HG03135 (cell line): Measurements from ENCODE around the gene CLEC3B.
"Not testable (repeated sequence)": the region's sequence is repeated elsewhere in the genome, so short reads cannot be mapped to it uniquely, and the experiment has no call there.

Experiments used
- ATAC-seq: cut with Tn5 transposase; IDR thresholded peaks from one replicate; pipeline ENCODE4 v1.9.1; 2021; ENCODE audit warnings: mild to moderate bottlenecking, moderate library complexity; ENCODE audit not compliant: unreplicated experiment

CLEC3B gene

DNA sequence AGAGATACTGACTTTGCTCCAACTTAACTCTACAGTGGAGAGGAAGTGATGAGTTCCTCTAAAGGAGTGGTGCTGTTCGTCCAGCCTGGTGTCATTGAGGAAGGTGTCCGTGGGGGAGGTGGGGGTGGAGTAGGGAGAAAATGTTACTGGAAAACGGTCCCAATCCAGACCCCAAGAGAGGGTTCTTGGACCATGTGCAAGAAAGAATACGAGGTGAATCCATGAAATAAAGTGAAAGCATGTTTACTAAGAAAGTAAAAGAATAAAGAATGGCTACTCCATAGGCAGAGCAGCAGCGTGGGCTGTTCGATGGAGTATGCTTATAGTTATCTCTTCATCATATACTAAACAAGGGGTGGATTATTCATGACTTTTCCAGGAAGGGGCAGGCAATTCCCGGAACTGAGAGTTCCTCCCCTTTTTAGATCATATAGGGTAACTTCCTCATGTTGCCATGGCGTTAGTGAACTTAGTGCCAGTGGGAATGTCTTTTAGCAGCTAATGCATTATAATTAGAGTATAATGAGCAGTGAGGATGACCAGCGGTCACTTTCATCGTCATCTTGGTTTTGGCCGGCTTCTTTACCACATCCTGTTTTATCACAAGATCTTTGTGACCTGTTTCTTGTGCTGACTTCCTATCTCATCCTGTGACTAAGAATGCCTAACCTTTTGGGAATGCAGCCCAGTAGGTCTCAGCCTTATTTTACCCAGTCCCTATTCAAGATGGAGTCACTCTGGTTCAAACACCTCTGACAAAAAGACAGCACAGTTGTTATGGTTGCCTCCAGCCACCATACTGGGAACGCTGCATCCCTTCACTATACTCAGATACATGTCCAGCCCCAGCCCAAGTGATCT is 38.6 kb downstream of the CLEC3B start:
- ATAC-seq, result no peak

DNA sequence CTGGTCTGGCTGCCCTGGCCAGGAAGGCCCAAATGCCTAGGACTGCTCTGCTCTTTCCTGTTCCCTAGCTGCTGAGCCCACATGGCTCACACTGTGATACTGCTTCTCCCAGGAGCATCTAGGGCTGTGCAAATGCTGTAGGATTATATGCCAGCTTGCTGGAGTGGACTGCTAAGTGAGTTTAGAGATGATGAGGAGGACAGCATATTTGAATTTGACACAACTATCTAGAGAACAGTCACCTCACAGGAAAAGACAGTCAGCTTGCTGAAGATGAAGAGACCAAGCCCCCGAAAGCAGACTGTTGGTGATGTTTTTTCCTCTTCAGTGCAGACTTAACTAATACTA is 39.2 kb downstream of the CLEC3B start:
- ATAC-seq, result no peak

DNA sequence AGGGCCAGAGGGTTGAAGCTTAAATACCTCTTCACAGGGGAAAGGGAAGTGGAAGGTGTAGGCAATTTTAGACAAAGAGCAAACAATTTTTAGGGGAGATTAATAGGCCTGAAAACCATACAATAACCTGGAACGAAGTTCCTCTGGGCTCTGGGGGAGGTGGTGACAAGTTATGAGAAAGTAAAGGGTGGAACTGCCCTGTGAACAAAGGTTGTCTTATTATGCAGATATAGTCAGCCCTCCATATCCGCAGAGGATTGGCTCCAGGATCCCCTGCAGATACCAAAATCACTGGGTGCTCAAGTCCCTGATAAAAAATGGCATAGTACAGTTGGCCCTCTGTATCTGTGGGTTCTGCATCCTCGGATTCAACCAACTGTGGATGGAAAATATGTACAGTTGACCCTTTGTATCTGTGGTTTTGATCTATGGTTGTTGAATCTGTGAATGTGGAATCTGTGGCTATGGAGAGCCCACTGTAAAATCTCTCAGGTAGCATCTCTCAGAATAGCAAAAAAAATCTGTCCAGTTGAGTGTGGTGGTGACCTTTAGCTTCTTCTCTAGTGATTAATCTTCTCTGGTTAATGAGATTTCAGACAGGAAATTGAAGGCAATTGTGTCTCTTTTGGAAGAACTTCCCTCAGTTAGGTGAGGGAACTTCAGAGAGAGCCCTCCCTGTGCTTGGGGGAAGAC is 40.2 kb downstream of the CLEC3B start:
- no peak for ATAC-seq

DNA sequence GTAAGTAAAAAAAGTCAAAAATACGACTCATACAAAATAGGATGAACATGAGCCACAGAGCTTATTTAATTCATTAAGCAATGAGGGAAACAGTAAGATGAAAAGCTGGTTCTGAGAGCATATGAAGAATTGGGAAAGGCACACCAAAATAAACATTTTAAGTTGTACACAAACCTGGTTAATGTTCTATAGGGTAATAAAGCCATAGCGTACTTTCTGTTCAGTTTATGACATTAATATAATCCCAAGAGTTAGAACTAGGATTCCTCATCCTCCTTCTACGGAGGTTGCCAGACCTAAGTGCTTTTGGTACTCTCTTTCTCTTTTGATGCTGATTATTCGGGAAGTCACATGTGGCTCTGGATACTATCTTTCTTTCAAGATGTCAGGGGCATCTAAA is 41.4 kb downstream of the CLEC3B start:
- no peak for ATAC-seq

DNA sequence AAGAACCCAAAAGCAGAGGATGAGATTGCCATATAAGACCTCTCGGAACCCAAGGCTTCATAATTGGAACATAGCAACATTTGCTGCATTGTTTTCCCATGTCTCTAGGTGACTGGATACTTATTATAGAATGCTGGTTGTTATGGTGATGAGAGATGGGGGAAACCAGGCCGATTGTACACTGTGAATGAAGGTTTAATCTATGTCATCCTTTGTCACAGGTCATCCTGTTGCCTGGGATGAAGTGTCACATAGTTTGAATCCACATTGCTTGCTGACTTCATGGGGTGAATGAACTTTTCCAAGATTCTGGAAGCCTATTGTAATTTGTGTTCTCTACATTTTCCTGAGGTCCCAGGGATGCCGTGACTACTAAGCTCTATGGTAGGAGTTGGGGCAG is 41.8 kb downstream of the CLEC3B start:
- no peak for ATAC-seq

DNA sequence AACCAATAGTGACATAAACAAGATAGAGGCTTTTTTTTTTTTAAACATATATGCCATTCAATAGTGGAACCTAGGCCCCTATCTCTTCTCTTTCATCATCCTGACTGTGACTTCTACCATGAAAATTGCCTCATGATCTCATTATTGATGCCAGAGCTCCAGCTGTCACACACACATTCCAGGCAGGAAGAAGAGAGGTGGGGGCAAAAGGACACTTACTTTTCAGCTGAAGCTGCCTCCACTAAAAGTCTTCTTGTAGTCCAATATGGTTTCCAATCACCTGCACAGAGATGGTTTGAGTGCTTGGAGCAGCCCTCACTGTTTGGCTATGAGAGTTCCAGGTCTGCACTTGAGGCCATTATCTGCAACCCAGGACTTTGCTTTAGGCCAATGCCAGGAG is 45.0 kb downstream of the CLEC3B start:
- no peak for ATAC-seq

DNA sequence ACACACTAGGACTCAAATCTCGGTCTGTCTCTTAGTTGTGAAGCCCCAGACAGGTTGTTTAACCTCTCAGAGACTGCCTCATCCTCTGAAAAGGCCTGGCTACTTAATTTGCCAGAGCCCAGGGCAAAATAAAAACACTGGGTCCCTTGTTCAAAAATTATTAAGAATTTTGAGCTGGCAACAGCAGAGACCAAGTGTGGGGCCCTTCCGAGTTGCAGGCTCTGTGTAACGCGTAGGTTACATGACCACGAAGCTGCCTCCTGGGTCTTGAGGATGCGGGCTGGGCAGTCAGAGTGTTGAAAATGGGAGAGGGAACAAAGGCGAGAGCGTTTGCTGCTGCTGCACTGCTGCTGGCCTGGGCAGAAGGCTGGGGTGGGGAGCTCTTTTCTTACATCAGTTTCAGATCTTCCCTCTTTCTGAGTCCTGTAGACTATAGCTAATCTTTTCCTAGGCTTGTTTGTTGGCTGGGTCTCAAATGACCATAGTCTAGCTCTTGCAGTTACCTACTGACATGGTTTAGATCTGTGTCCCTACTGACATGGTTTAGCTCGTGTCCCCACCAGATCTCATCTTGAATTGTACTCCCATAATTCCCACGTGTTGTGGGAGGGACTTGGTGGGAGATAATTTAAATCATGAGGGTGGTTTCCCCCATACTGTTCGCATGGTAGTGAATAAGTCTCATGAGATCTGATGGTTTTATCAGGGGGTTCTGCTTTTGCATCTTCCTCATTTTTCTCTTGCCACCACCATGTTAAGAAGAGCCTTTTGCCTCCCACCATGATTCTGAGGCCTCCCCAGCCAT is 49.9 kb downstream of the CLEC3B start:
- no peak for ATAC-seq

DNA sequence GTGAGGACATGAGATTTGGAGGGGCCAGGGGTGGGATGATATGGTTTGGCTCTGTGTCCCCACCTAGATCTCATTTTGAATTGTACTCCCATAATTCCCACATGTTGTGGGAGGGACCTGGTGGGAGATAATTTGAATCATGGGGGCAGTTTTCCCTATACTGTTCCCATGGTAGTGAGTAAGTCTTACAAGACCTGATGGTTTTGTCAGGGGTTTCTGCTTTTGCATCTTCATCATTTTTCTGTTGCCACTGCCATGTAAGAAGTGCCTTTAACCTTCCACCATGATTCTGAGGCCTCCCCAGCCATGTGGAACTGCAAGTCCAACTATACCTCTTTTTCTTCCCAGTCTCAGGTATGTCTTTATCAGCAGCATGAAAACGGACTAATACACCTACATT is 52.2 kb downstream of the CLEC3B start:
- ATAC-seq, result not testable (repeated sequence)

DNA sequence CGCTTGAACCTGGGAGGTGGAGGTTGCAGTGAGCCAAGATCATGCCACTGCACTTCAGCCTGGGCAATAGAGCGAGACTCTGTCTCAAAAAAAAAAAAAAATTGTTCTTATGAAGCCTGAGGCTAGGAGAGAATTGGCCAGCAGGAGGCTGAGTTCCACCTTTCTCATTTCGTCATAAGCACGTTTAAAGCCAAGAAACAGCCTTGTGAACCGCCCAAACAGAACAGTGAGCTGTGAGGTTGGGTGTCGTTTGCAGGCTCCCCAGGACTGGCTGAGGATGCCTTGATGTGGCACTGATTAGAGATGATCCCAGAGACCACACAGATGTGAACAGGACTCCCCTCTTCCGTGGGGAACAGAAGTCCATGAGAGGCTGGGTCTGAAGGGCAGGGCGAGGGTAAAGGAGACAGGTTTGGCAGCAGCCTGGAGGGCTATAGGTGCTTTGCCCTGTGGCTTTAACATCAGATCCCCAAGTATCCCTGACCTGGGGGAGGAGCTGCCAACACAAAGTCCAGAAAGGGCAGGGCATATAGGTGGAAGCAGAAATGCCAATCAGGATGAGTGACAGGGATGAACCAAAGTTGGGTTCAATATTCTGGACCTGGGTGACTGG is 52.9 kb downstream of the CLEC3B start:
- ATAC-seq, result no peak

DNA sequence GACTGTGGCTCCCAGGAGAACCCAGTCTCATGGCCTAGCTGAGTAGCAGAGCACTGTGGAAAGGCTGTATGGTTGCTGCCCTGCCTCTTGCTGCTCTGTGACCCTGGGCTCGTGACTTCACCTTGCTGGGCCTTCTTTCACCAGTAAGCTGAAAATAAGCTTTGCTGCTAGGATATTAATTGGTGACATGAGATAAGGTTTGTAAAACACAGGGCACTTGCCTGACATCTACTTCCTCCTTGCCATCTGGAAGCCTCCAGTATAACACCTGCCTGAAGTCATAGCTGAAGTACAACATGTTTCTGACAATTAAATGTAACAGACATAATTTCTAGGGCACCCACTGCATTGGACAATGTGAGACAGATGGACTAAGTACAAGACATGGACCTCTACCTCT is 53.6 kb downstream of the CLEC3B start:
- ATAC-seq, result no peak

DNA sequence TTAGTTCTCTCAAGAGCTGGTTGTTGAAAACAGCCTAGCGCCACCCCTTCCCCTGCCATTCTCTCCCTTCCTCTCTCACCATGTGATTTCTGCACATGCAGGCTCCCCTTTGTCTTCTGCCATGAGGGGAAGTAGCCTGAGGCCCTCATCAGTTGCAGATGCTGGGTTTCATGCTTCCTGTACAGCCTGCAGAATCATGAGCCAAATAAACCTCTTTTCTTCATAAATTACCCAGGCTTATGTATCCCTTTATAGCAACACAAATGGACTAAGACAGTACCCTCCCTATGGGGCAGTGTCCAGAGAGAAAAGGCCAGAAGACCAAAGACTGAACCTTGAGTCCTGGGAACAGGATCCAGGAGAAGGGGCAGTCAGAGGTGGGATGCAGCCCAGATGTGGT is 54.7 kb downstream of the CLEC3B start:
- no peak for ATAC-seq

DNA sequence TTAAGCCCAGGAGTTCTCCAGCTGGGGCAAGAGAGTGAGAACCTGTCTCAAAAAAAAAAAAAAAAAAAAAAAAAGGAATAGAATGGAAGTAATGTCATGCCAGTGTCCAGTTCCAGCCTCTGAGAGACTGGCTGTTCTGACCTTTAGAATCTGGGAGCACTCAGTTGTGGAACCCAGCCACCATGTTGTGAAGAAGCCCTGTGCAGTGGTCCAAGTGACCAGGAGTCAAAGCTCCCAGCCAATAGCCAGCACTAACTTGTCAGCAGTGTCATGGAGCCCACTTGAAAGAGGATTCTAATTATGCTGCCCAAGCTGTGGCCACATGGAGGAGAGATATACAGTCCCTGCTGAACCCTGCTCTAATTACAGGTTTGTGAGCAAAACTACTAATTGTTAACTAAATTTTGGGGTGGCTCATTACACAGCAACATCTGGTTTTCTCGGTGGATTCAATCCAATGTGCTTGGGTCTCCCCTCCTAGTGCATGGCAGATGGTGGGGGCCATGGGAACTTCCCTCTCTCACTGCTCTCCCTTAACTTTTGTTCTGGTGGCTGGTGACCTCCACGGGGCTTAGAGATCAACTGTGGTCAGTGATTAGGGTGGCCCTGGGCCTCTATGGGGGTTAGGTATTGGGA is 55.5 kb downstream of the CLEC3B start:
- no peak for ATAC-seq

DNA sequence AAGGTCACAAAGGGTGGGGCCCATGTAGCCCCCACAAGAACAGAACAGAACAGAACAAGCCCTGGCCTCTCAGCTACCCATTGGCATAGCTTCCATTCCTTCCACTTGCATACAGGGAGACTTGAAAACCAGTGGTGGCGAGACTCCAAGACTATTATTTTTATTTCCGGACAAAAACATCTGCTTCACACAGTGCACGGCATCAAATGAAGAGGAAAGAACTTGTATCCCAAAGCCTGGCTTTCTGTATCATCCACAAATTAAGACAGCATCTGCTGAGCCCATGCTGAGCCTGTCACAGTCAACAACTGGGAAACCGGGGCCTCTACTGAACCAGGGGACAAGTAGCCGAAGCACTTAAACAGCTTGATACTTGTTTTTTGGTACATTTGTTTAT is 56.0 kb downstream of the CLEC3B start:
- ATAC-seq, result no peak

DNA sequence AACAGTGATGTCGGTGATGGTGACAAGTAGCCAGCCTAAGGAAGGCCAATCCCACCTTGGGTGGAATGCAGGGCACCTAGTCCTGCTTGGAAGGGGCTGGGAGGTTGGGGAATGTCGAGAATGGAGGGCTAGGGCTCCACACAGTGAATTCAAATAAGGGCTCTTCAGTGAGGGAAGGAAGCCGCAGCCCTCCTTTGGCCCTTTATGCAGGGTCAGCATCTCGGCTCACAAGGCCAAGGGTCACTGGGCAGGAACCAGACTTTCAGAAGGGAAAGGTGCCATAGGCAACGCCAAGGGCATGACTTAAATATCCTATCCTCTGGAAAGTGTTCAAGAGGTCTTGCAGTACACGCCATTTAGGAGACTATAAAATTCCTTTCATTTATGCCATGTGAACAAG is 56.9 kb downstream of the CLEC3B start:
- no peak for ATAC-seq

DNA sequence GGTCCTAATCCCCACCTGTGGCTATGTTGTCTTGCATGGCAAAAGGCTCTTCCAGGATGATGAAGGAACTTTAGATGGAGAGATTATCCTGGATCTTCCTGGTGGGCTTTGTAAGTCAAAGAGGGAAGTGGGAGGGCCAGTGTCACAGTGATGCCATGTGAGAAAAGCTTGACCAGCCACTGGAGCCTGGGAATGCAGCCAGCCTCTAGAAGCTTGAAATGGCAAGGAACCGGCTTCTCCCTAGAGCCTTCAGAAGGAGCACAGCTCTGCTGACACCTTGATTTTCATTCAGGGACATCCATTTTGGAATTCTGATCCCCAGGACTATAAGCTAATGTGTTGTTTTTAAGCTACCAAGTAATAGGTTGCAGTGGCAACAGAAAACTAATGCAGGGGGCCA is 58.3 kb downstream of the CLEC3B start:
- ATAC-seq, result no peak

DNA sequence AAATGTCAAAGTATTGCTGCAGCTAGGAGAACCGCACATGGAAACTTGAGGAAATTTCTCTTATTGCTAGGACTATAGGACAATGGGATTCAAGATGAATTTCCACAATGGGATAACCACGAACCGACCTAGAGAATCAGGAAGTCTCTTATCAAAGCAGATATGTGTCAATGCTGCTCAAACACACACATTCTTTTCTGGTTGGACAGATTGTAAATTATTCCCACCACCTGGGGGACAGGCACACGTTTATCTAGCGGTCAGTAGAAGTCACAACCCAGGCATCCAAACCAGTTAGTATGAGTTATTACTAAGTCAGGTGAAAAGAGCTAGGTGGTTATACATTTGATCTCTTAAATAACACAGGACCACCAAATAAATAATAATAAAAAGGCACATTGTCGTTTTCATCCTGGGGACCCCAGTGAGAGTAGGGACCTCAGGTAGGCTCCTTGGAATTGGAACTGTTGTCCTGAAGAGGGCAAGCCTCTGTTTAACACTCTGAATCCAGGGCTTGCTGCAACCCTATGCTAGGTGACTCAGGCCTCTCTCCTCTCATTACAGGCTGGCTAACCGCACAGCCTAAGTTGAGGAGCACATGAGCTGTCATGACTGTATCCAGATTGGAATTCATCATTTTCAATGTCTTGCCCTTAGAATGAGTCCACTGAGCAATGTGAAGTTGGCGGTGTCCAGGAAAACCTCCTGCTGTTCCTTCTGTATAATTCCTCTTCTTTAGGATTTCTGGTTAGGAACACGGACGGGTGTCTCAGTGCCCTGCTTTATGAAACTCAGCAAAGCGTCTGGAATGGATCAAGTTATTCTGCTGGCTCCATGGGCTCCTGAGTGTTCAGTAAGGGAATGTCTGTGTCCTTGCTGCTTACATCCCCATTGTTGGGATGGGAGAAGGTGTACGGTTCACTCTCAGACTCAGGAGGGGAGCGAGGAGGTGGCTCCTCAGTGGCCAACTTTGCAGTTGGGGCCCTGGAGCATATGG is 59.0 kb downstream of the CLEC3B start:
- ATAC-seq, result no peak
